Right hindlimb (tissue), 1 donor: ENCODE measurements around the gene KMT2B.

Source experiments
- DNase-seq: peaks from one replicate; pipeline ENCODE4 v3.0.0-alpha.2; 2018

Gene KMT2B

DNA sequence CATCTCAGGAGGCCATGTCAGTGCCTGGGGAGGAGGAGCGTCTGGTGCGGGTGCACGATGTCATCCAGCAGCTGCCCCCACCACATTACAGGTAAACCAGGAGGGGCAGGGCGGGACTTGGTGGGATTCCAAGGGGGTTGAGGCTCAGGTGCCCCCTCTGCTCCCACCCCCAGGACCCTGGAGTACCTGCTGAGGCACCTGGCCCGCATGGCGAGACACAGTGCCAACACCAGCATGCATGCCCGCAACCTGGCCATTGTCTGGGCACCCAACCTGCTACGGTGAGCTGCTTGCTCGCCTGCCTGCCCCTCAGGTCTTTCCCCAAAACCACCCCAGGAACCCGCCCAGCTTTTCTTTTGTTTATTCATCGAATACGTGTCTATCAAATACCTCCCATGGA, 64.8 kb downstream of the KMT2B start:
- no peak for DNase-seq

- DNase-seq: no peak
Observed at GRCh38 chr19:35783469-35784434, 65.9 kb downstream of the KMT2B start.

DNA sequence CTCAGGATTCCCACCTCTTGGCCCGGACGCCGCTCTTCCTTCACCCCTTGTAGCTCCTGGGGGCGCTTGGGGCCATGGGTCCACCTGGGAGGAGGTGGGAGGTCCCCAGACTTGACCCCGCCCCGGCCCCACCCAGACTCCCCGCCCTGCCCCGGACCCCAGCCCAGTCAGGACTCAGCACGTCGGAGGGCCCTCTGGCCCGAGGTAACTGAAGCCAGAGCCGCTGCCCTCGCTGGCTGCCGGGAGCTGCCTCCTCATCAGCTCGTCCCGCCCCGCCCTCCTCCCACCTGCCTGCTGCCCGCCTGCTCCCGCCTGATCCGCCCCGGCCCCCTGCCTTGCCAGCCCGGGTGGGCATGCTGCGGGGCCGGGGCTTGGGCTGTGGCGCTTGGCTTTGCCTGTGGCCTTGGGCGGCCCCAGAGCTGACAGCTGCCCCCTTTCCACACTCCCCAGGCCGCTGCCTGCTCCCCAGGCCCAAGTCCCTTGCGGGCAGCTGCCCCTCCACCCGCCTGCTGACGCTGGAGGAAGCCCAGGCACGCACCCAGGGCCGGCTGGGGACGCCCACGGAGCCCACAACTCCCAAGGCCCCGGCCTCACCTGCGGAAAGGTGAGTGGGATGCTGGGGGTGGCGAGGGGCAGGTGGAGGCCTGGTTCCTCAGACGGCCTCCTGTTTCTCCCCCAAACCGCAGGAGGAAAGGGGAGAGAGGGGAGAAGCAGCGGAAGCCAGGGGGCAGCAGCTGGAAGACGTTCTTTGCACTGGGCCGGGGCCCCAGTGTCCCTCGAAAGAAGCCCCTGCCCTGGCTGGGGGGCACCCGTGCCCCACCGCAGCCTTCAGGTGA, 66.9 kb downstream of the KMT2B start:
- DNase-seq: no peak

GRCh38 chr19:35785339-35785627, 67.5 kb downstream of the KMT2B start:
- no peak for DNase-seq

GRCh38 chr19:35786299-35787160, 68.7 kb downstream of the KMT2B start:
- no peak for DNase-seq

GRCh38 chr19:35787227-35787799, 69.5 kb downstream of the KMT2B start:
- no peak for DNase-seq
